Panc1 (cell line): ENCODE data around the gene GRIK3.

Source experiments
- CTCF ChIP-seq: fragments of 450-650 bp; IDR thresholded peaks from 2 replicates; pipeline ENCODE4 v1.5.1; 2017; ENCODE audit warnings: mild to moderate bottlenecking
- POLR2AphosphoS5 ChIP-seq: IDR thresholded peaks from 2 replicates; pipeline ENCODE4 v1.6.1; 2012; ENCODE audit warnings: mild to moderate bottlenecking, low read depth, low read length, moderate library complexity
- TCF7L2 ChIP-seq: IDR thresholded peaks from 2 replicates; pipeline ENCODE4 v1.6.1; 2011; ENCODE audit warnings: mild to moderate bottlenecking, low read depth, low read length, inconsistent platforms

GRCh38 chr1:36853638-36854037 is 180.7 kb downstream of the GRIK3 start:
- TF ChIP-seq CTCF, result no peak
- TF ChIP-seq POLR2AphosphoS5, result no peak
- TF ChIP-seq TCF7L2, result no peak
